Measurements from ENCODE around the gene EGR4.
A peak's percentile ranks its signal among the peaks of the same experiment; 100 is the strongest.

EGR4 gene

DNA sequence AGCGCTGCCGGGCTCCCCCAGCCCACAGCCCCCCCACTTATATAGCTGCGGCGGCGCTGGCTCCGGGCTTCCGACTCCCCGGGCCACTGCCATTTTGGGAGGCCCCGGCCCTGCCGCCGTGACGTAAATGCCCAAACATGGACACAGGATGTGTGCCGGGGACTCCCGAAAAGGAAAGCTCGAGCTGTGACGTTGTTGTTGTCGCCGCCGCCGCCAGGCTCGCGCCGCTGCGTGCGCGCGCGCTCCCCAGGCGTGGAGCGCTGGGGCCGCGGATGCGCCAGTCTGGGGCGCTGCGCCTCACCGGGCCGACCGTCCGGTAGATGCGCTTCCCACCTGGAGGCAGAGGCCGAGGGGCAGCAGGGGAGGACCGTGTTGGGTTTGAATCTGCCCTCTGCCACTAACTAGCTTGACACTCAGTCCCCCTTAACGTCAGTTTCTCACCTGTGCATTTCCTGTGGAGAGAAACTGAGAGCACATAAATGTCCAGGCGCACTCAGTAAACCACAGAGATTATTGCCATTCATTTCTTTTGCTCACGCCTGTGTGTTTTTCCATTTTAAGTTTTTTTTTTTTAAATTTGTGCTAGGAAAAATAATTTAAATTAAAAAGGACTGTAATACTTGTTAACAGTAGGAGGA, at the start of gene EGR4:
Gene EGR4 (minus strand): TSS at position 15 of the 638 bp plus-strand sequence. CDS start 231 bp downstream, outside the sequence.
- DNase-seq (ENCODE audit: low read depth in 2 of 2): peak; percentile 75 to 85

DNA sequence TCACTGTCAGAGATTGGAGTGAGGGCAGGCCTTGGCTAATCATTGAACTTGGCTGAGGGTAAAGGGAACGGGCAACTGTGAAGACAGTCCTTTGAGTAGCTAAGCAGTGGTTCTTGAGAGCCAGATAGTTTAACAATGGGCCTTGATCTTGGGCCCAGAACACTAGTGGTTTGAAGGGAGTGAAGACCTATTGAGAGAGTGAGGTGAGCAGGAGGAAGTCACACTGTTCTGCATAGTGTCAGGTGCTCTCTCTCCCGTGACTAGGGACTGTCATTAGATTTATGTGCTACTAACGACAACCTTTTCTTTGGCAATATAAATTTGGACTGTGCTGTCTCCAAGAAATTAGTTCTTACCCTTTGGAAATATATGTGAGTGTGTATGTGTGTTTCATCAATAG, 47.7 kb upstream of the EGR4 start:
- no peak for DNase-seq (ENCODE audit: low read depth in 2 of 2)

DNA sequence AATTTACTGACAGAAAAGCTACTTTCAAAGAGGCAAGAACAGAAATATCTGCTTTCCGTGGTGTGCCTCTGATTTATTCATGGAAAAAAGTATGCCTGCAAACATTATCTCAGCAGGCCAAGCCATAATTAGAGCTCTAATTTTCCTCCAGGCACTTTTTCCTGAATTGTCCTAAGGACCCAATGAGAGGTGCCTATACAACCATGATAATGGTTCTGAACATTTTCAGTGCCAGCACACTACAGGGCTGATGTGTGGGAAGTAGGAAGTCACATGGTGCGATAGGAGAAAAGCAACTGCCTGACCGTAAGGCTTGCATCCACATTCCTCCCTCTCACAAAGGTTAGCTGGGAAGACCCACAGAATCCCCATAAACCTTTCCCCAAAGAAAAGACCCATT, 45.9 kb upstream of the EGR4 start:
- DNase-seq (ENCODE audit: low read depth in 2 of 2): no peak

DNA sequence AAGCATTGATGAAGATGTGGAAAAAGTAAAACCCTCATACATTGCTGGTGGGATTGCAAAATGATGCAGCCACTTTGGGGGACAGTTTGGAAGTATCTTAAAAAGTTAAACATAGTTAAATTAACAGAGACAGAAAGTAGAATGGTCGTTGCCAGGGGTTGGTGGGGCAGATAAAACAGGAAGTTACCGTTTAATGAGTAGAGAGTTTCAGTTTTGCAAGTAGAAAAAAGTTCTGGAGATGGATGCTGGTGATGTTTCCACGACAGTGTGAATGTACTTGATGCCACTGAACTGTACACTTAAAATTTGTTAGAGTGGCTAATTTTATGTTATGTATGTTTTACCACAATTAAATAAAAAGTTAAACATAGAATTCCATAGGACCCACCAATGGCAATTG, 44.5 kb upstream of the EGR4 start:
- no peak for DNase-seq (ENCODE audit: low read depth in 2 of 2)

DNA sequence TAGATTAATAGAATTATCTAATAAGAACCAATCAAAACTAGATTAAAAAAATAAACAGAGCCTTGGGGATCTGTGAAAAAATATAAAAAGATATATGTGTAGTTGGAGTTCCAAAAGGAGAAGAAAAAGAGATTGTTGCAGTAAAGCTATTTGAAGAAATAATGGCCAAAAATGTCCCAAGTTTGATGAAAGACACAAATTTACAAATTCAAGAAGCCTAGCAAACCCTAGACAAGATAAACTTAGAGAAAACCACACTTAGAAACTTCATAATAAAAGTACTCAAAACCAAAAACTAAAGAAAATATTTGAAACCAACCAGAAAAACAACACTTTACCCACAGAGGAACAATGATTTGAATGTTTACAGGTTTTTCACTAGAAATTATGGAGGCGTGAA, 41.3 kb upstream of the EGR4 start:
- DNase-seq (ENCODE audit: low read depth in 2 of 2): no peak

DNA sequence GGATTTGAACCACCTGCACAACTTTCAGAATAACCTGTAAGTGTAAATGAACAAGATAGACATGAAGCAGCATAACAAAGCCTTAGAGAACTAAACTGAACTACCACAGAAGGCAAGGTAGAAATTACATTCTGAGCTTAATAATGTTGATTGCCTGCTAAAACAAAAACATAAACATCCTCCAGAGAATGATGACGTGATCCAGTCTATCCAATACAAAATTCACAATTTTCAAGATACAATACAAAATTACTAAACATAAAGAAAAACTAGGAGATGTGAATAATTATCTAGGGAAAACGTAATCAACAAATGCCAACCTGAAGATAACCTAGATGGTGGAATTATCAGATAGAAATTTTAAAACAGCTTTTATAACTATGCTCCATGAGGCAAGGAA, 40.7 kb upstream of the EGR4 start:
- DNase-seq (ENCODE audit: low read depth in 2 of 2): no peak

DNA sequence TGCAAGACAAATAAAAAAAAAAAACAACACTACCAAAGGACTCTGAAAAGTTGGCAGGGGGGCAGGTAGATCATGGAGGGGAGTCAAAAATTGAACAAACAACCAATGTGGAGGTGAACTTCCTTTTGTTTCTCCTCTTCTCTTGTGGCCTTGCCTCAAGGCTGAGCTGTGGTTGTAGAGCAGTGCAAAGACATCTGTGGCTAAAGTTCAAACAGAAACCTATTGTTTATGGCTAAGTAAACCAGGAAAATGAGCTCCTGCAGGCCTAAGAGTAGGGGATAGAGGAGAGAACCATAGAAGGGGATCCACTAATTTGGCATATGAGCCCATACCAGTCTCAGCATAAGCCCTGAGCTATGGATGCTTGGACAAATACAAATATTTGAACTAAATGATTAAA, 40.2 kb upstream of the EGR4 start:
- DNase-seq (ENCODE audit: low read depth in 2 of 2): no peak

DNA sequence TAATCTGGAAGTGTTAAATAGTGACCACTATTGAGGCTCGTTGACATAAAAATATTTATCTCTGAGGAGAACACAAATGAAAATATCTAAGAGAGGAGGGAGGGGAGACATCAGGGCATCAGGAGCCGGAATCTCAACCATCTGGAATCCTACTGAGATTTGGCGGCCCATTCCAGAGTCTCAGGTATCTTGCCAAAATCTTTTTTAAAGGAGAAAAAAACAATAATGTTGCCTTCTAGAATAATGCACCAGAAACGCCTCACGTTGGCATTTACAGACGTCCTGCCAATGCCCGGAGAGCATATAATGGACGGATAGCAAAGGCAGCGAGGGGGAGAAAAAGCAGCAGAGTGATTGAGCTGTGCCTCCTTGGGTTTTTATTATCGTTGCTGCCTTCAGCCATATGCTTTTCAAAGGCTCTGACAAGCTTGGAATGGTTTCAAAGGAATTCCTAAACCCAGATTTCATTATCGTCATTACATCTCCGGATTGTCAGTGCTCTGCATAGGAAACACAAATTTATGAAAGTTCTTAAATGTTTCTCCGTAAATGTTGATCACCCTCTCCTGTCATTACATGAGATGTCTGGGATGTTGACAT, 30.9 kb upstream of the EGR4 start:
- DNase-seq (ENCODE audit: low read depth in 2 of 2): no peak

DNA sequence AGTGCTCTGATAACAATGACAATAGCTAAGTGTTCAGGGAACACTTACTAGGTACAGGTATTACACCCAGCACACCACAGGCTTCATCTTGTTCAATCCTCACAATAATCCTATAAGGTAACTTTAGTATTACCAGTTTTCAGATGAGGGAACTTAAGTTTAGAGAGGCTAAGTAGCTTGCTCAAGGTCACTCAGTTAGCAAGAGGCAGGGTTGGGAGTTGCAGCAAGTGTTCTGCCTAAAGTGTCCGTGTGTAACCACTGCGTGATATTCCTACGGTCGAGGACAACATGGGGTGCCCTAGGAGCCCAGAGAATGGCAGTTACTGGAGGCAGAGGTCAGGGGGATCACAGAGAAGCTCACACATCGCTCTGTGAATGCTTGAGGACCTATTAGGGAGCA, 30.2 kb upstream of the EGR4 start:
- DNase-seq (ENCODE audit: low read depth in 2 of 2): no peak

DNA sequence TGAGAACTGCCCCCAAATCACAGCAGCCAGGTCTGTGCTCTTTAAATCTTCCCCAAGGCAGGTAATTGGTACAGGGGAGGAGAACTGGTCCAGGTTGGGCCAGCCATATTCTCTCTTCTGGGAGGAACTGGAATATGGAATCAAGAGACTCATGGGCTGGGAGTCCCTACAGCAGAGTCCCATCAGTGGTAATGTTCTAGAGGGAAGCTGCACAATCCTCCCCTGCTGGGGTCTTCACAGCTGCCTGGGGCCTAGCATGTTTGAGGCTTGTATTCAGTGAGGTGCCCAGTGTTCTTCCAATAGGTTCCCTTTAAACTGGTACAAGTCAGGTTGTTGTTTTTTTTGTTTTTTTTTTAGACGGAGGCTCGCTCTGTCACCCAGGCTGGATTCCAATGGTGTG, 21.1 kb upstream of the EGR4 start:
- no peak for DNase-seq (ENCODE audit: low read depth in 2 of 2)

DNA sequence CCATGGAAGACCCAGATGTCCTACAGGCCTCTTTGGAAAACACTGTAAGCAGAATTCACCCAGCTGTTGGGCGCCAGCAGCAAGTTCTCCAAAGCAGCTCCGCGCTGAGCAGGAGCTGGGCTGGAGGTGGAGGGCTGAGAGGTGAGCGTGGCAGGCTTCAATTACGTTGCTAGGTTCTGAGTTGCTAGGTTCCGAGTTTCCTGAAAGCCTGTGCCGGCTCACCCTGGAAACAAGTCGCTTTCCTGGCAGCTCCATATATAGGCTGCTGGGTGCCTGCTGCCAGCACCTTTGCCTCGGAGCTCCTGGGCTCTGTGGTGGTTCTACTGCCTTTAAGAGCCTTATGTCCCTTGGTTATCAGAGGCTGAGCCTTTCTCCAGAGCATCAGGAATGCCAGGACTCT, 14.4 kb upstream of the EGR4 start:
- no peak for DNase-seq (ENCODE audit: low read depth in 2 of 2)

DNA sequence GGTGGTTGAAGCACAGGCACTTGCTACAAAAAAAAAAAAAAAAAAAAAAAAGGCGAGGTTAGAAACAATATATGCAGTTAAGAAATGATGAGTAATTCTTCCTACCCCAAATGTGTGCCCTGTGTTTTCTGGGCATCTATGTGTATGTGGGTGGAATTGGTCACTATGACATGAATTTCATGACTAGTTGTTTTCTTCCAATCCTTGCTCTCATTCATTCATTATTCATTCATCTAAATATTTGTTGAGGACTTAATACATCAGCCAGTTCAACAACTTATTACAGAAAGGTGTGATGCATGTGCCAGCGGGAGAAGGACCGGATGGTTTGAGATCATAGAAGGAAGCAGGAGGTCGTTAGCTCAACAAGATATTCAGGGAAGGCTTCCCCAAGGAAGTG, 8.3 kb upstream of the EGR4 start:
- no peak for DNase-seq (ENCODE audit: low read depth in 2 of 2)

DNA sequence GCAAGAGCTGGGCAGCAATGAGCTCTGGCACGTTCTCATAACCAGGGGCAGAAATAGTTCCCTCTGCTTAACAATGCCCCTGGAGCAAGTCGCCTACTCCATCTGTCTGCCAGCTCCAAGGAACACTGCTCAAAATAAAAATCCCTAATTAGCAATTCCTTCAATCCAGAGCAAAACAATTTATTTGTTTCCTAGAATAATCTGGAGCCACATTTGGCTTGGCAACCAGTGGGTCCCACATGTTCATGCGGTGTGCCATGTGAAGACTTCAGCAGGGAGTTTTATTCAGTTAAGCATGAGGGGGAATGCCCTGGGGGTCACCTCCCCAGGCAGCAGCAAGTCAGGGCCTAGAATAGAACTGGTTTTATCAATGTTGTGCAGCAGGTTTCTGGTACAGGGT, 7.6 kb upstream of the EGR4 start:
- DNase-seq (ENCODE audit: low read depth in 2 of 2): no peak

DNA sequence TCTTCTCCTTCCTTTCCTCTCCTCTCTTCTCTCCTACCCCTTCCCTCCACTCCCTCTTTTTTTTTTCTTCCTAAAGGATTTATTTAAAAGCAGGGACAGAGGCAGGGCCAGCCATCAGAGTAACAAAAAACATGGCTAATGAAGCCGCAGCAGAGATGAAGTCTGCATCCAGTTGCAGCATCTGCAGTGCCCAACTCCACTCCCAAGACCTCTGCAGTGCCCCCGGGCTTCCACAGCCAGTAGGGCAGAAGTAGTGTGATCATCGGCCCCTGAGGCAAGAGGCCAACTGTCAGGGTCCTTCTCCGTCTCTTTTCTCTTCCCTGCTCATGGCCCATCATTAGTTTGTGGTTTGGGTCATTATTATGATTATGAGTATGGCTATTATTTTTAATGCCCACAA, 4.2 kb upstream of the EGR4 start:
- DNase-seq (ENCODE audit: low read depth in 2 of 2): no peak

DNA sequence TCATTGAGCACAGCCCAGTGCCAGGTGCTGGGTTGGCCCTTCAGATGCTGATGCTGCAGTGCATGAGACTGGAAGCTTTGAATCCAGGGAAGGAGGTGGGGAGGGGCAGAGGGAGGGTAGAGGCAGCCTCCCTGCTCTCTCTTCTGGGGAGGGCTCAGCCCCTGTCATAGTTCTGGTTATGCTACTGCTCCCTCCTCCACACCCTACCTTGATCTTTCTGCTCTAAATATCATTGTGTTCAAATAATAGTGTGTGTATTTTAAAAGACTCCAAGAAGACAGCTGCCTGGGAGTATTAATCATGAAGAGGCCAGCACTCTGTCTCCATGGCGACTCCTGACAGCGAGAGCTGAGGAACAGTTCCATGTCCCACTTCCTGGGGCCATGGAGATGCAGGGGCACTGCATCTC, 3.8 kb upstream of the EGR4 start:
- DNase-seq (ENCODE audit: low read depth in 2 of 2): no peak

DNA sequence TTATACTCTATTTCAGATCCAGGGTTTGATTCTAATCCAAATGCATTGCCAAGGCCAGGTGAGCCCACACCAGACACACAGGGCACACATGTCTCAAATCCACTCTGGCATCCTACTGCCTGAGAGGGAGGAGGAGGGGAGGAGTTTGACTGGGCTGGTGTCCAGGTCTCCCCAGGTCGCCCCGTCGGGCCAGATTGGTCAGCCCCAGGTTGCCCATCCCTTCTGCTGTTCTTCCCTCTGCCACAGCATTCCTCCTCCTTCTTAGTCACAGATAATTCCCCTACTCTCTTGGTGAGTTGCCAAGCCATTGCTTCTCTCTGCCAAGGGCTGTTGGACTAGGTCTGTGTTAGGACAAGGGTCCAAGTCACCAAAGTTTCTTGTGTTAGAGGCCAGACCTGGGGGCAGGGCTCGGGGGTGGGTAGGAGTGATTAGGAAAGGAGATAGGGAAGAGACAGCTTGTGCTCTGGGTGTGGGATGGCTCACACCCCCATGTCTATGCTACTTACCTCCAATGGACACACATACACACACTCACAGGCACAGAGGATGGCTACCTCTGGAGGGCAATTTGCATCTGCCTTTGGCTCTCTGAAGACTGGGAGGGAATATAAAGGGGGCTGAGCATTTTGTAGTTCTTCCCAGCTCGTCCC, 2.5 kb upstream of the EGR4 start:
- DNase-seq (ENCODE audit: low read depth in 2 of 2): no peak

DNA sequence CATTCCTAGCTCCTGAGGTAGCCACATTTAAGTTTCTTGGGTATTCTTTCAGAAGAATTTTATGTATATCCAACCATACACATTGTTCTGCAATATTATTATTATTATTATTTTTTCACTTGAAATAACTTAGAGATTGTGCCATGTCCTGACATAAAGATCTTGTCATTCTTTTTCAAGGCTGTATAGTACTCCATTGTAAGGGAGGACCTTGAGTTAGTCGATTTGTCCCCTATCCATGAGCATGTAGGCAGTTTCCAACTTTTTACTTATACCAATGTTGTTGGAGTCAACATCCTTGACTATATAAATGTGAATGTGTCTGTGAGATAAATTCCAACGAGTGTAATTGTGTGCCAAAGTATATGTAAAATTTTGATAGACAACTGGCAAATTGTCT, 891 bp upstream of the EGR4 start:
- no peak for DNase-seq (ENCODE audit: low read depth in 2 of 2)

DNA sequence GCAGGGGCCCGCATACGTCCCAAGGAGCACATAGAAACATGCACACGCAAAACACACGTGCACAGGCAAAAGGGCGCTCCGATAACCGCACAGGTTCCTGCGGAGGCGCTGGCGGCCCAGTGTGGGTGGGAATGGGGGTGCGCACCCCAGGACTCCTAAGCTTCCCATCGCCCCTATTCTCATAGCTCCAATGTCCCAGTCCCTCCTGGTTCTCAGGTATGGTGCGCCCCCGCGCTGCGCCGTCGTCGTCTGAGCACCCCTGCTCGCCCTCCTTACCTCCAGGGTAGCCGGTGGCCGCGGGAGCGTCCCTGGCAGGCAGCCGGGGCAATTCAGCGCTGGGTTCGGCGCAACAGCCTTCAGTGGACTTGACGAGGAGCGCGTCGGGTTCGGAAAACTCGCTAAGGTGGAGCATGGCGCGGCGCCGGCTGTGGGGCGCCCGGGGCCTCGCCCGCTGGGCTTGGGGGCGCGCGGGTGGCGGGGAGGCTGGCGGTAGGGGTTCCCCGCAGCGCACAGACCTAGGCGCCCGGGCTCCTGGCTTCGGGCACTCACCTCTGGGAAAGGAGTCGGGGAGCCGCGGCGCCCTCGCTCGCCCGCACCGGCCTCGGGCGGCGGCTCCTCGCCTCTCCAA, 328 bp downstream of the EGR4 start:
- DNase-seq (ENCODE audit: low read depth in 2 of 2): no peak

DNA sequence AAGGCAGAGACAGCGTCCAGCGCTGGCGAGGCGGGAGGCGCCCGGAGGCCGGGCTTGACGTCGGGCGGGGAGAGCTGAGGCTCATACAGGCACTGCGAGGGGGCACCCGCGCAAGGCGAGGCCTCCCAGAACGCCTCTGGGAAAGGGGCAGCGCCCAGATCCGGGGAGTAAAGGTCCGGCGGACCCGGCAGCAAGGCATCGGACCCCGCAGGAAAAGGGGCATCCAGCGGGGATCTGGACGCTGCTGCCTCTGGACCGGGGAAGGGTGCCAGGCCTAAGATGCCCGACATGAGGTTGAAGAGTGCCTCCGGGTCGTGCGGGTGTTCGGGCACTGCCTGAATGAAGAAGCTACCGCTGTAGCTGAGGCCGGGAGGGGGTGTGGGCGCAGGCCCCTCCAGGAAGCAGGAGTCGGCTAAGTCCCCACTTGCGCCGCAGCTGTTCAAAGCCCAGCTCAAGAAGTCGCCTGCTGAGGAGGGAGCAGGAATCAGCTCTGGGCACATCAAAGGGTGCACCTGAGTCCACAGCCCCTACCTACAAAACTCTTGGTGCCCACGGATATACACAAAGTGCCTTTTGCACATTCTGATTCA, 937 bp downstream of the EGR4 start:
- DNase-seq (ENCODE audit: low read depth in 2 of 2): no peak

DNA sequence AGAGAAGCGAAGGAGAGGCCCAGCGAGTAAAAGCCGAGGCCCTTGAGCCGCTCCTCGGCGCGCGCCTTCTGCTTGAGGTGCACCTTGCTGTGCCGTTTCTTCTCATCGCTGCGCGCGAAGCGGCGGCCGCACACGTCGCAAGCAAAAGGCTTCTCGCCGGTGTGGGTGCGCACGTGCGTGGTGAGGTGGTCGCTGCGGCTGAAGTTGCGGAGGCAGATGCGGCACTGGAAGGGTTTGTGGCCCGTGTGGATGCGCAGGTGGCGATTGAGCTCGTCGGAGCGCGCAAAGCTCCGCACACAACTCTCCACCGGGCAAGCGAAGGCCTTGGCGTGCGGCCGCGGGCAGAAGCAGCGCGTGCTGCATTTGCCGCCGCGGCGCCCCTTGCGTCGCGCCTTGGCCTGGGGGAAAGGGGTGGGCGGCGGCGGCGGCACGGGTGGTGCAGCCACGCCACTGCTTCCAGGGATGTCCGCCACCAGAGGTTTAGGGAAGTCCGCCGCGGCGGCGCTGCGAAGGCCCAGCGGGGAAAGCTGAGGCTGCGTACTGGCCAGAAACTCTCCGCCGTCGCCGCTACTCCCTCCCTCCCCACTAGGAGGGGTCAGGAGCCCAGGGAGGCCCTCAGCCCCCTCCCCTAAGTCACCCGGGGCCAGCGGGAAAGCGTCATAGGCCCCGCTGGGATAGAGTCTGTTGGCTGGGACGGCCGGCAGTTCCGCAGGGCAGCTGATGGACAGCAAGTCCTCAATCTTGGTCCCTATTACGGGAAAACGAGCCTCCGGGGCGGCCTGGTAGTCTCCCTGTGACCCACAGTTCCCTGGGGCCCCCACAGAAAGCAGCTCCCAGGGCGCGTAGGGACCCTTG, 1.7 kb downstream of the EGR4 start:
- no peak for DNase-seq (ENCODE audit: low read depth in 2 of 2)

DNA sequence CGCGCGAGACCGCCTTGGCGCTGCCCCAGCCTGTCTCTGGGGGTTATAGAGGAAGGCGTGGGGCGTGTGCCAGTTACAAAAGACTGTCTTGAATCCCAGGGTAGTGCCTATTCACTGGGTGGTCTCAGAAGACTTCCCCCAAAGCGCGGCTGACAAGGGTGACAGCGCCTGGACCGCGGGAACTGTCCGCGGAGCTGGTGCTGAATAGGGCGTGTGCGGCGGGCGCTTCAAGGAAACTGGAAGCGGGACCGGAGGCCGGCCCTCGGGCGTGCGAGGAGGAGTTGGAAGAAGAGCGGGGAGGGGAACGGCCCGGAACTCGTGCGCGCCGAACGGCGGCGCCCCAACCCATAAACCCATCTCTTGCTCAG, 2.3 kb downstream of the EGR4 start:
- DNase-seq (ENCODE audit: low read depth in 2 of 2): no peak

All from stimulated activated CD8-positive, alpha-beta memory T cell treated with anti-CD3 and anti-CD28 coated beads, Interleukin-15, amount 100 ng/mL, for 4 hours (primary cell).